ENCODE results near the gene CTSZ. TPM values are rescaled to one million over a fixed set of nuclear protein-coding genes. Genes with fewer than 3 reads are reported as not detected.

Gene CTSZ
- total RNA-seq, 1 donor from 2014 or later, result 34.2 TPM

DNA sequence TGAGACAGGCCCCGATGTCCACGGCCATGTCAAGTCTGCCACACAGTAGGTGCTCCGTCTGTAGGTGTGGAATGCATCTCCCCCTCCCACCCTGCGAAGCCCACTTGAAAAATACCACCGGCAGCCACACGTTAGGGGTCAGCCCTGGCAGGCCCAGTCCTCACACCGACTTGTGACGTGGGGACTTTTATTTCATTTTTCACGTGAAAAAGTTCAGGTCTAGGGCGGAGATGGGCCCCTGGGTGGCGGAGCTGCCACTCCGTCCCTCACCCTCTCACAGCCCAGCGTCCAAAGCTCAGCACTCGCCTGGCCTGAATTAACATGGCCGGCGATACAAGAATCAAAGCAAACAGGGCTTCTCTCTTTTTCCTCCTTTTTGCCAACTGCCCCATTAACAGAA is 8.4 kb upstream of the CTSZ start:
- Histone ChIP-seq H3F3A (ENCODE audit: low read depth) (no peaks in the 10 kb centered on the region), H3K27ac (no peak overlapping the region), H3K9ac (no peak overlapping the region), H3K4me2 (no peak overlapping the region), H2AFZ (replicated peaks) (no peak overlapping the region), H3K36me3 (no peaks in the 10 kb centered on the region), H3K79me2 (ENCODE audit: low read depth) (no peaks in the 10 kb centered on the region), H4K20me1 (ENCODE audit: low read depth) (no peaks in the 10 kb centered on the region), H3K4me3 (no peak overlapping the region), H3K27me3 (no peaks in the 10 kb centered on the region), H3K4me1 (peaks cover 7% of the 10 kb centered on the region), H3K9me3 (ENCODE audit: low read depth) (no peaks in the 10 kb centered on the region)
- Mint-ChIP-seq H3K27ac (no peak overlapping the region), H3K4me3 (no peak overlapping the region), H3K36me3 (peaks cover 3% of the 10 kb centered on the region), H3K27me3 (ENCODE audit: insufficient read depth, low read depth) (peaks cover 4% of the 10 kb centered on the region), H3K9me3 (no peaks in the 10 kb centered on the region), H3K4me1 (peaks cover 18% of the 10 kb centered on the region)
- TF ChIP-seq, protein P1, sequence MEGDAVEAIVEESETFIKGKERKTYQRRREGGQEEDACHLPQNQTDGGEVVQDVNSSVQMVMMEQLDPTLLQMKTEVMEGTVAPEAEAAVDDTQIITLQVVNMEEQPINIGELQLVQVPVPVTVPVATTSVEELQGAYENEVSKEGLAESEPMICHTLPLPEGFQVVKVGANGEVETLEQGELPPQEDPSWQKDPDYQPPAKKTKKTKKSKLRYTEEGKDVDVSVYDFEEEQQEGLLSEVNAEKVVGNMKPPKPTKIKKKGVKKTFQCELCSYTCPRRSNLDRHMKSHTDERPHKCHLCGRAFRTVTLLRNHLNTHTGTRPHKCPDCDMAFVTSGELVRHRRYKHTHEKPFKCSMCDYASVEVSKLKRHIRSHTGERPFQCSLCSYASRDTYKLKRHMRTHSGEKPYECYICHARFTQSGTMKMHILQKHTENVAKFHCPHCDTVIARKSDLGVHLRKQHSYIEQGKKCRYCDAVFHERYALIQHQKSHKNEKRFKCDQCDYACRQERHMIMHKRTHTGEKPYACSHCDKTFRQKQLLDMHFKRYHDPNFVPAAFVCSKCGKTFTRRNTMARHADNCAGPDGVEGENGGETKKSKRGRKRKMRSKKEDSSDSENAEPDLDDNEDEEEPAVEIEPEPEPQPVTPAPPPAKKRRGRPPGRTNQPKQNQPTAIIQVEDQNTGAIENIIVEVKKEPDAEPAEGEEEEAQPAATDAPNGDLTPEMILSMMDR (IDR thresholded peaks at IDR 0.05), result no peak
- TF ChIP-seq EZH2phosphoT487 (IDR thresholded peaks at IDR 0.05), result no peak
- no peak for TF ChIP-seq EZH2 (IDR thresholded peaks at IDR 0.05)
- DNase-seq (ENCODE audit: low spot score), result no peak

- TF ChIP-seq, protein P1 (IDR thresholded peaks at IDR 0.05), result no peak
- TF ChIP-seq EZH2 (IDR thresholded peaks at IDR 0.05), result no peak
- no peak for TF ChIP-seq EZH2phosphoT487 (IDR thresholded peaks at IDR 0.05)
- Histone ChIP-seq H3K4me3 (no peak overlapping the region), H3K27me3 (no peaks in the 10 kb centered on the region), H2AFZ (replicated peaks) (no peak overlapping the region), H3K79me2 (ENCODE audit: low read depth) (no peaks in the 10 kb centered on the region), H3K36me3 (no peaks in the 10 kb centered on the region), H3K4me1 (peaks cover 7% of the 10 kb centered on the region), H3F3A (ENCODE audit: low read depth) (no peaks in the 10 kb centered on the region), H3K27ac (no peak overlapping the region), H4K20me1 (ENCODE audit: low read depth) (no peaks in the 10 kb centered on the region), H3K9me3 (ENCODE audit: low read depth) (no peaks in the 10 kb centered on the region), H3K4me2 (no peak overlapping the region), H3K9ac (no peak overlapping the region)
- H3K4me1 Mint-ChIP-seq, result peaks cover 23% of the 10 kb centered on the region
- H3K27me3 Mint-ChIP-seq (ENCODE audit: insufficient read depth, low read depth), result peaks cover 4% of the 10 kb centered on the region
- DNase-seq (ENCODE audit: low spot score), result no peak
- no peak overlapping the region for H3K27ac Mint-ChIP-seq
- H3K4me3 Mint-ChIP-seq, result no peak overlapping the region
- peaks cover 3% of the 10 kb centered on the region for H3K36me3 Mint-ChIP-seq
- H3K9me3 Mint-ChIP-seq, result no peaks in the 10 kb centered on the region
Observed at GRCh38 chr20:59014680-59015389, 7.8 kb upstream of the CTSZ start.

GRCh38 chr20:59013959-59014608 is 7.0 kb upstream of the CTSZ start:
- Histone ChIP-seq H3K4me1 (peaks cover 7% of the 10 kb centered on the region), H2AFZ (replicated peaks) (no peak overlapping the region), H3K27ac (no peak overlapping the region), H3K4me3 (no peak overlapping the region), H3K79me2 (ENCODE audit: low read depth) (no peaks in the 10 kb centered on the region), H3K36me3 (no peaks in the 10 kb centered on the region), H3F3A (ENCODE audit: low read depth) (no peaks in the 10 kb centered on the region), H3K27me3 (no peaks in the 10 kb centered on the region), H3K4me2 (no peak overlapping the region), H4K20me1 (ENCODE audit: low read depth) (no peaks in the 10 kb centered on the region), H3K9me3 (ENCODE audit: low read depth) (no peaks in the 10 kb centered on the region), H3K9ac (no peak overlapping the region)
- no peaks in the 10 kb centered on the region for H3K9me3 Mint-ChIP-seq
- H3K27ac Mint-ChIP-seq, result no peak overlapping the region
- DNase-seq (ENCODE audit: low spot score), result no peak
- peaks cover 24% of the 10 kb centered on the region for H3K4me1 Mint-ChIP-seq
- TF ChIP-seq, protein P1 (IDR thresholded peaks at IDR 0.05), result no peak
- TF ChIP-seq EZH2 (IDR thresholded peaks at IDR 0.05), result no peak
- TF ChIP-seq EZH2phosphoT487 (IDR thresholded peaks at IDR 0.05), result no peak
- peaks cover 4% of the 10 kb centered on the region for H3K27me3 Mint-ChIP-seq (ENCODE audit: insufficient read depth, low read depth)
- H3K36me3 Mint-ChIP-seq, result peaks cover 3% of the 10 kb centered on the region
- no peak overlapping the region for H3K4me3 Mint-ChIP-seq
